Vagina (tissue), 2 donors: ENCODE data around the gene ADISSP.

Source experiments
- CTCF ChIP-seq, 3 experiments: fragments of 450-650 bp in 2 of 3; fragments of 200-600 bp in 1 of 3; sonication (generic) in 1 of 3; IDR thresholded peaks; one replicate each; pipeline ENCODE4 v1.5.1; 2017 to 2019; ENCODE audit warnings: antibody characterized with exemption in 3 of 3, mild to moderate bottlenecking in 2 of 3, moderate library complexity in 2 of 3
- POLR2A ChIP-seq, 2 donors: fragments of 450-650 bp; IDR thresholded peaks; one replicate each; pipeline ENCODE4 v1.6.1; 2017; ENCODE audit warnings: antibody characterized with exemption in 2 of 2, mild to moderate bottlenecking in 2 of 2, moderate library complexity in 2 of 2
- POLR2AphosphoS5 ChIP-seq, 2 donors: sonication (generic); formaldehyde crosslinking; IDR thresholded peaks; one replicate each; pipeline ENCODE4 v1.9.0; 2017; ENCODE audit warnings: antibody characterized with exemption in 2 of 2, mild to moderate bottlenecking in 2 of 2, low read depth in 1 of 2; ENCODE audit not compliant: insufficient read depth in 1 of 2

- TF ChIP-seq CTCF (IDR thresholded peaks at IDR 0.05) (no peak), POLR2AphosphoS5 (IDR thresholded peaks at IDR 0.05; ENCODE audit: insufficient read depth in 1 of 2, low read depth in 1 of 2) (no peak), POLR2A (IDR thresholded peaks at IDR 0.05) (no peak)
Measured at GRCh38 chr20:3704087-3704486, 63.5 kb downstream of the ADISSP start.
